NCI-H146 treated with DMSO at 0.1 percent for 48 hours (cell line): ENCODE data around the gene ZNF282.
A peak's percentile ranks its signal among the peaks of the same experiment; 100 is the strongest.

Experiments
- DNase-seq: peaks from one replicate; lab custom pipeline; 2025; ENCODE audit not compliant: unreplicated experiment; lab: John Stamatoyannopoulos, UW

Gene ZNF282

DNA sequence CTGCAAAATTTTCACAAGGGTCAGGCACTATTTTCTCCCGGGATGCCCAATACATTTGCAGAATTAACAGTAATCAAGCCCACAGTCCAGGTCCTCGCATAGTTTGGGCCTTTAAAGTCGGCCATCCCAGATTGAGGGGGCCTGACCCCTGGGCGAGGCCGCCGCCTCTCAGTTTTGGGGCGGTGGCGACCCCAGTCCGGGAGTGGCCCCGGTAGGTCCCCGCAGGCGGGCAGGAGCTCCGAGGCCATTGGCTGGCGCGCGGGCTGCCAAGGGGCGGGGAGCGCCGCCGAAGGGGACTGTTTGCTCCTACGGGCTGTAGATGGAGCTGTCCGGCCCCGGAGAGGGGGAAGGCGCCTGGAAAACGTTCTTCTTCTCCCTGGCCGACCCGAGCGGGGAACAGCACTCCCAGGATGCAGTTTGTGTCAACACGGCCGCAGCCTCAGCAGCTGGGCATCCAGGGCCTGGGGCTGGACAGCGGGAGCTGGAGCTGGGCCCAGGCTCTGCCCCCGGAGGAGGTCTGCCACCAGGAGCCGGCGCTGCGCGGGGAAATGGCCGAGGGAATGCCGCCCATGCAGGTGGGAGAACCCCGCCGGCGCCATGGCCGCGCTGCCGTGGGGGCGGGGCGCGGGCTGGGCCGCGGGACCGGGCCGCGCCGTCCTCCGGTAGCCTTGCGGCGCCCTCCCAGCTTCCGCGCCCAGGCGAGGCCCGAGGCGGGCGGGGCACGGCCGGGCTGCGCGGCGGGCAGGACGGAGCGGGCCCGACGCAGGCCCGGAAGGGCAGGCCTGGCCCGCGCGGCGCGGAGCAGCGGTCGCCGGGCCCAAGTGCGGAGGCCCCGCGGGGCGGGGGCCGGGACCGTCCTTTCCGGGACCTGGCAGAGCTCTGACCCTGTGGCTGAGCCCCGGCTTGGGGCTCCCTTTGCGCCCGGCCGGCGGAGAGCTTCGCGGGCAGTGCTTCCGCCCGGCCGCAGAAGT is at the start of gene ZNF282:
ZNF282 (plus strand) TSS at position 367 of the 971 bp plus-strand sequence; CDS start at position 411, 44 bp downstream.
- DNase-seq = peak; percentile 81

DNA sequence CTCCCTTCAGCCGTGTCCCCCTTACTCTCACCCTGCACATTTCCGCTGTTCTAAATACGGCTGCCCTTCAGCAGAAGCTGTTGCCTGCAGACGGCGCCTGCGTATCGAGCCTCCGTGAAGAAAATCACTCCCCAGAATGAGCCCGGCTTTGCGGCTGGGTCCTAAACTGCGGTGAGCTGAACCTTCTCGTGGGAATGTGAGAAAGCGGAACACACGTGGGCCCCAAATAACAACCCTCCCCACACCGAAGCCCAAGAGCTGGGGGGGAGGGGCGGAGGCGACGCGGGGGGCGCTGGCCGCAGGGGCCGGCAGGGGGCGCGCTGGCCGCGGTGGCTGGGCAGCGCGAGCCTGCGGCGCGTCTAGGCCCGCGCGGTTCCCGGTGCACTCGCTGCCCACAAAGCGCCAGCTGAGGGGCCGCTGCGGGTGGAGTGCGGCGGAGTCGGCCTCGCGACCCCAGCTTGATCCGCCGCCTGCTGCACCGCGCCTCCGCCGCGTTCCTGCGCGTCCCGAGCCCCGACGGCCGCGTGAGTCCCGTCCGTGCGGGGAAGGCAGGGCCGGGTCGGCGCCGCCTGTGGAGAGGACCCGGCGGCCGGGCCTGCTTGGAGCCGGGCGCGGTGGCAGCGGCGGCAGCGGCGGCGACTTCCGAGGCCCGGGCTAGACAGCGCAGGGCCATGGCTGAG is 48.1 kb upstream of the ZNF282 start, which contains the start of gene ZNF398:
ZNF398 (plus strand) TSS at position 382 of the 680 bp plus-strand sequence; CDS start at position 672, 290 bp downstream.
- peak; percentile 63 for DNase-seq

DNA sequence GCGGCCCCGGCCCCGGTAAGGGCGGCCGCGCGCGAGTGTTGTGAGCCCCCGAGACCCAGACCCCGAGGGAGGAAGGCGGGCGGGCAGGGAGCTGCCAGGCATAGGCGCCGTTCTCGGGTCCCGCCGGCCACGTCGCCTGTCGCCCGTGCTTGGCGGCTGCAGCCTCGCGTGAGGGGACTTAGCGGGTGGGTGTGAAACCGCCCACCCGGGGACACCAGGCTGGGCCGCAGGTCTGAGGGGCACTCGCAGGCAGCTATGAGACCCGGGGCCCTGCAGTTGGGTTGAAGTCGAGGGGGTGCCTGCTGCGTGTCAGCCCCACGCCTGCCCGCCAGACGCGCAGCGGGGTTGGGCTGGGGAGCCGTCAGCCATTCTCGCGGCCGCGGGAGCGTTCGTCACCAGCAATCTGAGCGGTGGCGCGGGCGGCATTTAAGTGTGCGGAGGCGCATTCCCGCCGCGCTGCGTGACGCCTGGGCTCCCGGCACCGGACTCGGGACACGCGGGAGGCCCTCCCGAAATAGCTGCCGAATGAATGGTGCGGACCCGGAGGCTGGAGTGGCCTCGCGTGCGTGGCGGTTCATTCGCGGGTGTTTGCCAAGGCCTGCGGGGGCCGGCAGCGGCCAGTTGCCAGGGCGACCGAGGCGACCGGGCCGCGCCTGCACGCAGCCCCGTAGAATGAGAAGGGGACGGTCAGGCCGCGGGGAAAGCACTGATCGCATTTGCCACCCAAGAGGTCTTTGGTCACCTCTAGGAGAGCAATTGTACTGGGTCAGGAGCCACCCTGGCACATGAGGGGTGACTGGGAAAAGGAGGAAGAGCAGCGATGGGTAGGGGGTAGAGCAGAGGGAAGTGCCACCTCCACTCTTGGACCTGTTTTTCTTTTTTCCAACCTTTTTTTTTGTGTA is 47.3 kb upstream of the ZNF282 start:
- DNase-seq = no peak

DNA sequence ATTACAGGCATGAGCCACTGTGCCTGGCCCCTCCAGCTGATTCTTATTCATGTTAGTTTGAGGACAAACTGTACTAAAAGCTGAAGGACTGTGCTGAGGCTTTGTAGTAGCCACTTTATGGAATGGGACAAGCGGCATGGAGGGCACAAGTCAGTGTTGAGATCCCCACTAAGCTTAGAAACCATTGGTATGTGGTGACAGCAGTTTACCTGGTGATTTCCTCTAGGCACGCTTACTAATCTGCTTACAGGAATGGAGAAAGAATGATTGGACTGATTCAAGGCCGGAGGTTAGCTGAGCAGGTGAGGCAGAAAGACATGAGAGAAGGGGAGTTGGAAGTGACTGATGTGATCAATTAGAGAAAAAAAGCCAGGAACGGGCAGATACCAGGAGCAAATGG is 44.4 kb upstream of the ZNF282 start:
- no peak for DNase-seq

DNA sequence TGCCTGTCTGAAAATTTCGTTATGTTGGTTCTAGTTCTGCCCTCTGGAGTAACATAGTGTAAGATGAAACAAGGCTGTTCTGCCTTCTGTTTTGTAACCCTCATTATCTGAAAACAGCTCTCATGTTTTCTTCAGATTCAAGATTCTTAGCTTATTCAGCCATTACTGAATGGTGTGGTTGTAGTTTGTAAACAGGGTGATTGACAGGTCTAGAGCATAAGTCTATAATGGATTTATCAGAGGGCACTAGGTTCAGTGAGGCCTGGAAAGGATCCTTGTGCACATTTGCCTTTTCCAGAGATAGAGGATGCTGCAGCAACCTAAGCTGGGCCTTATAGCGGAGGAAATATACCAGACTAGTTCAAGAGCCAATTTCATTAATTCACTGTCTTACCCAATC is 42.0 kb upstream of the ZNF282 start:
- no peak for DNase-seq

DNA sequence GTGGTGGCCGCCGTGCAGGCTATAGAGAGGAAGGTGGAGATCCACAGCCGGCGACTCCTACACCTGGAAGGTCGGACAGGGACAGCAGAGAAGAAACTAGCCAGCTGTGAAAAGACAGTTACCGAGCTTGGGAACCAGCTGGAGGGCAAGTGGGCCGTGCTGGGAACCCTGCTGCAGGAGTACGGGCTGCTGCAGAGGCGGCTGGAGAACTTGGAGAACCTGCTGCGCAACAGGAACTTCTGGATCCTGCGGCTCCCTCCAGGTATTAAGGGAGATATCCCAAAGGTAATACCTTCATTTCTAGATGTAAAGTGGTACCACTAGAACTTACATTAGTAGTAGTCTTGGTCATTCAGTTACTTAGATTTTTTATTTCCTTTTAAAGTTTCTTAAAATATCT is 41.3 kb upstream of the ZNF282 start:
- no peak for DNase-seq

DNA sequence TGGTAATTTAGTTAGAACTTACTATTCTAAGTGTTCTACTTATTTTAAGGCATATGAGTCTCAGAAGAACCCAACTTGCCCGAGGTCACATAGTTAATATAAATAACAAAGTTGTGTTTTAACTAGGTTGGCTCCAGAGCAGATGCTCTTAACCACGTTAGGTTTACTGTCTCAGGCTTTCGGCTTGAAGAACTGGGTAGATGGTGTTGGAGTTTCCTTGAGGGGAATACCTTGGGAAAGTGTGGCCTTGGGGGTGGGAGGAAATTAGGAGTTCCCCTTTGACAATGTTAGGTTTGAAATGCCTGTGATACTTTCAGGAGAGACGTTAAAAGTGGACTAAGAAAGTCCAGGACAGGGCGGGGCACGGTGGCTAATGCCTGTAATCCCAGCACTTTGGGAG is 38.4 kb upstream of the ZNF282 start:
- DNase-seq = no peak

DNA sequence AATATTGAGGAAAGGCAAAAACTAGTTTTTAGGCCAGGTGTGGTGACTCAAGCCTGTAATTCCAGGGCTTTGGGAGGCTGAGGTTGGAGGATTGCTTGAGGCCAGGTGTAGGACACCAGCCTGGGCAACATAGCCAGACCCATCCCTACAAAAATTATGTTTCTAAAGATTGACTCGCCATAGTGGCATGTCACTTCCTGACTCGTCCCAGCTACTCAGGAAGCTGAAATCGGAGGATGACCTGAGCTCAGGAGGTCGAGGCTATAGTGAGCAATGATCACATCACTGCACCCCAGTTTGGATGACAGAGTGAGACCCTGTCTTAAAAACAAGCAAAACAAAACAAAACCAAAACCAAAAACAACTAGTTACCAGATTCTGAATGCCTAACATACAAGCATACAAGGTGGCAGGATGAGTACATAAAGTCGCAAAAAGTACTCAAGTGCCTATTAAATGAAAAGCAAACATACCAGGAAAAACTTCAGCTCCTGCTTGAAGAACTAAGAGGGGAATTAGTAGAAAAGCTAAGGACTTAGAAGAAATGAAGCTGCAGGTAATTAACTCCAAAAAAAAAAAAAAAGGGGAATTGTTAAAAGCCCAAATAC is 34.0 kb upstream of the ZNF282 start:
- no peak for DNase-seq

DNA sequence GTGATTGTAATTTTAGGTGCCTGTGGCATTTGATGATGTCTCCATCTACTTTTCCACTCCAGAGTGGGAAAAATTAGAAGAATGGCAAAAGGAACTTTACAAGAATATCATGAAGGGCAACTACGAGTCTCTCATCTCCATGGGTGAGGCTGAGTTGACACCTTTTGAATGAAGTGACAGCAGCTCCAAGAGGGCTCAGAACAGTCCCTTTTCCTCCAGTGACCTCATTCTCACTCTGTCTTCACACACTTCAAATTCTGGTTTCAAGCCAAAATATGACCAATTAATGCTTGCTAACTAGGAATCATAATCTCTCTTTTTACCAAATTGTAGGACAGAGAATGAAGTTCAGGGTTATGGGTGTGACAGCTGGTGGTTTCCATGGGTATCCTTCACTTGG is 29.2 kb upstream of the ZNF282 start:
- no peak for DNase-seq

DNA sequence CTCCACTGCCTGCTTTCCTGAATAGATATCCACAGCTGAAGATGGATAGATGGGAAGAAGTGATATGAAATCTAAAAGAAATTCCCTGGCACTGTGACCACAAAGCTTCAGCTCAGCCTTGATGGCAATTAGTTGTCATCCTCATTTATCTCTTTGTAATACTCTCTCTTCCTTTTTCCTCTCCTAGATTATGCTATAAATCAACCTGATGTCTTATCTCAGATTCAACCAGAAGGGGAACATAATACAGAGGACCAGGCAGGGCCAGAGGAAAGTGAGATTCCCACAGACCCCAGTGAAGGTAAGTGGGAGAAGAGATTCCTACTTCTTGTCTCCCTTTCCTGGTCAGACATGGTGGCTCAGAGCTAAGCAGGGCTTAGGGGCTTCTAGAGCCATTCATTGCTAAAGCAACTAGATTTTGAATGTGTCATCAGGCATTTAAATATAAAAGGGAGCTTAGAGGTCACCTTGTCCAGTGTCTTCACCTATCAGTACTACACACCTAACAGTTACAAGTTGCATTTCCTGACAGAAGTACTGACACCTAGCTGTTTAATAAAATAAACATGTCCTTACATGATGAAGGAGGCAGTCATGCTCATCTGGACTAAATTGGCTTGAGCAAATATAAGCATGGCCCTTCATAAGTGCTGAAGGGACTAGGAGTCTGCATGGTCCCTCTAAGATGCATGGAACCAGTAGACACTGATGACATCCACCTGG is 28.6 kb upstream of the ZNF282 start:
- DNase-seq = no peak

DNA sequence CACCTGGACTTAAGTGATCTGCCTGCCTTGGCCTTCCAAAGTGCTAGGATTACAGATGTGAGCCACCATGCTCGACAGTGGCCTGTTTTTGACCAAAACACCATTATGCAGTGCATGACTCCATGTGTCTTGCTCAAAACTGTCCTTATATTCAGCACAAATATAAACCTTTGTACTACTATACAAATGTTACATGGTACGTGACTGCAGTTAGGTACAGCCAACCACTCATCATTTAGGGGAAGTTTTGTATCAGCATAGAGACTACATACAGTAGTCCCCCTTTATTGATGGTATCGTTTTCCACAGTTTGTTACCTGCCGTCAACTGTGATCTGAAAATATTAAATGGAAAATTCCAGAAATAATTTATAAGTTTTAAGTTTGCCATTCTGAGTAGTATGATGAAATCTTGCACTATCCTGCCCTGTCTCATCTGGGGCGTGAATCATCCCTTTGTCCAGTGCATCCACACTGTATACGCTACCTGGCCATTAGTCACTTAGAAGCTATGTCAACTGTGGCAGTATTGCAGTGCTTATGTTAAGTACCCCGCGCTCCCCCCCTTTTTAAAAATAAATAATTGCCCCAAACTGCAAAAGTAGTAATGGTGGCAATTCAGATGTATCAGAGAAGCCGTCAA is 23.3 kb upstream of the ZNF282 start:
- no peak for DNase-seq

DNA sequence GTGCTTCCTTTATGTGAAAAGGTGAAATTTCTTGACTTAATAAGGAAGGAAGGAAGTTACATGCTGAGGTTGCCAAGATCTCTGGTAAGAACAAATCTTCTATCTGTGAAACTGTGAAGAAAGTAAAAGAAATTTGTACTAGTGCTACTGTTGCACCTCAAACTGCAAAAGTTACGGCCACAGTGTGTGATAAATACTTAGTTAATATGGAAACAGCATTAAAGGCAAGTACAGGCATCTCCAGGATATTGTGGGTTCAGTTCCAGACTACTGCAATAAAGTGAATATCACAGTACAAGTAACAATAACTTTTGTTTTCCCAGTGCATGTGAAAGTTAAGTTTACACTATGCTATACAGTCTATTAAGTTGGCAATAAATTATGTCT is 22.8 kb upstream of the ZNF282 start:
- no peak for DNase-seq

DNA sequence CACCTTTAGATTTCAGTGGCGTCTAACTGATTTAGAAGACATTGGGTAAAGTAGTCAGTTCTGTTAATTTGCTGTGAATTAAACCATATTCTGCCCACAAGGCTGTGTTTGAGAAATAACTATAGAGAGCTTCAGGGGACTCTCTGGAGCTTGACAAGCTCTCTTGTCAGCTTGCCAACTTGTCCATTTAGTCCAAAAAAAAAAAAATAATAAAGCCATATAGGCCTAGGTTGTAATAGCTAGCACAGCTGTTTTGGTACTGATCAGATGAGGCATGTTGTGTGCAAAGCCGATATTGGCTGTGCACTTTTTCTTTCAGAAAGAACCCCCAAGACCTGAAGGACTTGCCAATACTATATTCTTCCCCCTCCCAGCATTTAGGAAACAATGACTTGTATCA is 20.2 kb upstream of the ZNF282 start:
- no peak for DNase-seq

DNA sequence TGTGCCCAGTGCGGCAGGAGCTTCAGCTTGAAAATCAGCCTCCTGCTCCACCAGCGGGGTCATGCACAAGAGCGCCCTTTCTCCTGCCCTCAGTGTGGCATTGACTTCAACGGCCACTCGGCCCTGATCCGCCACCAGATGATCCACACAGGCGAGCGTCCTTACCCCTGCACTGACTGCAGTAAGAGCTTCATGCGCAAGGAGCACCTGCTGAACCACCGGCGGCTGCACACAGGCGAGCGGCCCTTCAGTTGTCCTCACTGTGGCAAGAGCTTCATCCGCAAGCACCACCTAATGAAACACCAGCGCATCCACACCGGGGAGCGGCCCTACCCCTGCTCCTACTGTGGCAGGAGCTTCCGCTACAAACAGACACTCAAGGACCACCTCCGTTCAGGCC is 16.1 kb upstream of the ZNF282 start:
- no peak for DNase-seq

DNA sequence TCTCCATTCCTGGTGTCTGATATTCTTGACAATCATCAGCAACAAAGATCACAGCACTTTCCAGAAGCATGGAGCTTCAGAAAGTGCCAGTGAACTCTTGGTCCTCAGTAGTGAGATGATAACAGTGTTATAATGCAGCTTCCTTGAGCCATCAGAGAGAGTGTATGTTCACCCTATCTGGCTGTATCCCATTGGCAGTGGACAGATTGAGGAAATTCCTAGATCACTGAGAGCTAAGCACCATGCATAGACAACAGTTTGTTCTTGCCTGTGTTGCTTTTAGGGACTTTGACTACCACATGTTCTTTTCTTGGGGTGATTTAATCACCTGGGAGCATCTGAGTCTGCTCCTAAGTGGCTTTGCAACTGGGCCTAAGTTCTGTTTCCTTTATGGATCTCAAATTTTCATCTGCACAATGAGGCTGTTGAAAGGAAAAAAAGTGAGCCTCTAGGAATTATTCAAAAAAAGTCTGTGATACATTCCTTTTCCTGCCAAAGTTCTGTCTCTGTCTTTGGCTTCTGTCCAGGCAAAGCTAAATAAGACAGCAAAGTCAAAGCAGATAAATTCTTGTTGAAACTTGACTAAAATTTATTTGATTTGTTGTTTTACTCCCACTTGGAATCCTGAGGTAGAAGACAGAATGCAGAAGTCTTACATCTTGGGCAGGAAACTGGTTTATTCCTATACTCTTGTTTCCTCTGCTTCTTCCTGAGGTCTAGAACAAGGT is 14.5 kb upstream of the ZNF282 start:
- no peak for DNase-seq

DNA sequence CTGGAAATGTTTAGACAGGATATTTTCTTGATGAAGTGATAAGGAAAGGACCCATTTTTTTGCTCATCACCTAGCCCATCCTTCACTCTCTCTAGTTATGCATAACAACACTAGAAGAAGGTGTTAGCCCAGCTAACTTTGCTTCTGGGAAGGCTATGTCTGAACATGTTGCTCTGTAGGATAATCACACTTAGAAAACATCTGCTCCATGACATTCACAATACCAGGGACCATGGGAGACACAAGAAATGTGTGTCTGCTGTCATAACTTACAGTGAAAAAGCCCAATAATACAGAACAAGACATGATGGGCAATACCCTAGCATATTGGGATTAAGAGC is 13.9 kb upstream of the ZNF282 start:
- no peak for DNase-seq

DNA sequence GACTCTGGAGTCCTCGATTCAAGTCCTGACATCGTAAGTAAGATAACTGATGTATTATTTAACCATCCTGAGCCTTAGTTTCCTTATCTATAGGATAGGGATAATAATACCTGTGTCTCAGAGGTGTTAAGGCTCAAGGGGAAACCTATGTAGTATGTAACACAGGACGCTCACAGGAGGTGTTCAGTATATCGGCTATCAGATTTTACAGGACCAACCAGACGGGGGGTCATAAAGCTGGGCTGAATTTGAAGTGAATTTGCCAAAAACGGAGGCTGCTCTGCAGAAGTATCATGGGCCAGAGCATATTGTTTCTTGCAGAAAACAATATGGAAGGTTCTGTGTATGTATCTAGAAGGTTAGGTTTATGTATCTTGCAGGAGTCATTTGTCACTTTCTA is 11.1 kb upstream of the ZNF282 start:
- no peak for DNase-seq

DNA sequence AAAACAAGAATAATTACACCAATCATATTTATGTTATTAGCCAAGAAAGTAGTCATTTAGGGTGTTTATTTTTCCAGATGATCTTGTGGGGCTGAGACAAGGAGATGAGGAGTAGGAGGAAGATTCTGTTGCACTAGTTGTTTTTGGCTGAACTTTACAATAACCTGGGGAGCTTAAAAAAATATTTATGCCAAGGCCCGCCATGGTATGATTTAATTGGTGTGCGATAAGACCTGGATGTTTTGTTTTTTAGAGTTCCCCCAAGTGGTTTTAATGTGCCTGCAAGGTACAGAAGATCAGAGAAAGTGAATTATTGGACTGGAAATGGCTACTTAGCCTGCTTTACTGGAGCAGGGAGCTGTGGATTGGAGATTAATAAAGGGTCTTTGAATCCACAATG is 7.1 kb upstream of the ZNF282 start:
- DNase-seq = no peak

DNA sequence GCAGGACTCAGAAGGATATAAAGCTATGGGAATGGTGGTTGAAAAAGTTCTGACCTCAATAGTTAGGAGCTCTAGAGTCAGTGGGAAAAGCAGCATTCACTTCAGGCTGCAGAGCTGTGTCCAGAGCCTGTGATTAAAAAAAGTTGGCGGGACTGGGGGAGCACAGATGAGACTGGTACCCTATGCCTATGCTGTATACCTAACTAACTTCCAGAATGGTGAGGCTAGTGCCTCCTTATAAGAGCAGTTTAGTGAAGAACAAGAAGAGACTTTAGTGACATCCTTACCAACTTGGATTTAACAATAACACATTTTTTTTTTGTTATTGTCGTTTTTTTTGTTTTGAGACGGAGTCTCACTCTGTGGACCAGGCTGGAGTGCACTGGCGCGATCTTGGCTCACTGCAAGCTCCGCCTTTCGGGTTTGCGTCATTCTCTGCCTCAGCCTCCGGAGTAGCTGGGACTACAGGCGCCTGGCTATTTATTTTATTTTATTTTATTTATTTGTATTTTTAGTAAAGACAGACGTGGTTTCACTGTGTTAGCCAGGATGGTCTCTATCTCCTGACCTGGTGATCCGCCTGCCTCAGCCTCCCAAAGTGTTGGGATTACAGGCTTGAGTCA is 6.6 kb upstream of the ZNF282 start:
- DNase-seq = no peak
